B cell (primary cell): Measurements from ENCODE around the gene STUM. TPM values are rescaled to one million over a fixed set of nuclear protein-coding genes. Genes with fewer than 3 reads are reported as not detected.

Source experiments
- ATAC-seq: fragments of 200-7000 bp; cut with Tn5 transposase; one replicate; pipeline ENCODE4 v1.10.0; 2021; ENCODE audit warnings: low read depth, mild to moderate bottlenecking, moderate number of reproducible peaks, moderate library complexity
- CTCF ChIA-PET: fragments of 350-600 bp; sonication (Branson Sonifier 250); formaldehyde crosslinking; loops from one replicate; lab custom pipeline; 2021; ENCODE audit warnings: antibody characterized with exemption, inconsistent platforms; lab: Charles Lee
- POLR2A ChIA-PET: fragments of 350-600 bp; sonication (Branson Sonifier 250); formaldehyde crosslinking; loops from one replicate; lab custom pipeline; 2021; ENCODE audit warnings: antibody characterized with exemption; lab: Charles Lee
- DNase-seq: peaks from one replicate; pipeline ENCODE4 v3.0.0; 2013
- H2AFZ ChIP-seq: 2 replicates; pipeline ENCODE4 v1.6.1; 2012; ENCODE audit warnings: mild to moderate bottlenecking, low read depth, low read length; ENCODE audit not compliant: insufficient read depth, poor library complexity, severe bottlenecking
- H3K27ac ChIP-seq, 2 donors: 1 replicate in 1 of 2; 2 replicates in 1 of 2; pipeline ENCODE4 v1.5.1; 2012 to 2013; ENCODE audit warnings: low read length in 2 of 2, mild to moderate bottlenecking in 2 of 2, moderate library complexity in 1 of 2
- H3K27me3 ChIP-seq, 4 experiments: fragments of 200-600 bp in 1 of 4; sonication (generic) in 1 of 4; replicated peaks in 1 of 4; 1 replicate in 2 of 4; 2 replicates in 2 of 4; pipeline versions ENCODE4 v1.6.1 to v1.7.0; 2013 to 2016; ENCODE audit warnings: low read length in 3 of 4, mild to moderate bottlenecking in 2 of 4, mixed read lengths in 1 of 4, moderate library complexity in 1 of 4; ENCODE audit not compliant: insufficient read depth in 4 of 4, control insufficient read depth in 3 of 4; ENCODE audit errors: control extremely low read depth in 1 of 4
- H3K36me3 ChIP-seq, 2 experiments: replicated peaks in 1 of 2; 1 replicate in 1 of 2; 2 replicates in 1 of 2; pipeline versions ENCODE4 v1.6.1 to v1.7.1; 2013; ENCODE audit warnings: low read length in 1 of 2; ENCODE audit not compliant: insufficient read depth in 2 of 2, control insufficient read depth in 1 of 2; ENCODE audit errors: control extremely low read depth in 1 of 2, extremely low read depth in 1 of 2
- H3K4me1 ChIP-seq, 2 donors: fragments of 200-600 bp in 1 of 2; sonication (generic) in 1 of 2; 1 replicate in 1 of 2; 2 replicates in 1 of 2; pipeline versions ENCODE4 v1.5.1 to v1.6.1; 2013 to 2017; ENCODE audit warnings: low read length in 2 of 2; ENCODE audit not compliant: control insufficient read depth in 2 of 2, insufficient read depth in 2 of 2
- H3K4me2 ChIP-seq: replicated peaks from 2 replicates; pipeline ENCODE3; 2012; ENCODE audit warnings: mild to moderate bottlenecking, low read depth, low read length; ENCODE audit not compliant: poor library complexity, severe bottlenecking
- H3K4me3 ChIP-seq, 5 experiments: fragments of 200-600 bp in 1 of 5; sonication (generic) in 1 of 5; 1 replicate in 3 of 5; 2 replicates in 2 of 5; pipeline versions ENCODE4 v1.5.1 to v1.7.0; 2011 to 2016; ENCODE audit warnings: low read length in 4 of 5, mild to moderate bottlenecking in 4 of 5, low read depth in 2 of 5, control low read depth in 1 of 5, moderate library complexity in 1 of 5; ENCODE audit not compliant: insufficient read depth in 1 of 5; ENCODE audit errors: control extremely low read depth in 1 of 5, extremely low read depth in 1 of 5
- H3K79me2 ChIP-seq: fragments of 200-600 bp; sonication (generic); one replicate; pipeline ENCODE4 v1.6.0; 2016; ENCODE audit warnings: low read length; ENCODE audit not compliant: control insufficient read depth, insufficient read depth
- H3K9ac ChIP-seq: fragments of 200-600 bp; sonication (generic); 2 replicates; pipeline ENCODE4 v1.6.1; 2017; ENCODE audit warnings: mild to moderate bottlenecking, low read length, moderate library complexity
- H3K9me3 ChIP-seq, 3 donors: one replicate each; pipeline versions ENCODE4 v1.6.1 to v1.7.1; 2013; ENCODE audit warnings: low read length in 2 of 3; ENCODE audit not compliant: control insufficient read depth in 2 of 3, insufficient read depth in 1 of 3; ENCODE audit errors: control extremely low read depth in 1 of 3
- H4K20me1 ChIP-seq: 2 replicates; pipeline ENCODE4 v1.6.0; 2012; ENCODE audit warnings: mild to moderate bottlenecking, low read length; ENCODE audit not compliant: insufficient read depth, control insufficient read depth, poor library complexity, severe bottlenecking
- H3K27ac Mint-ChIP-seq: one replicate; pipeline ENCODE4 v1.8.0; 2021; ENCODE audit warnings: mixed read lengths
- H3K27me3 Mint-ChIP-seq: one replicate; pipeline ENCODE4 v1.8.0; 2021; ENCODE audit warnings: mixed read lengths
- H3K4me1 Mint-ChIP-seq: one replicate; pipeline ENCODE4 v1.8.0; 2021; ENCODE audit warnings: mixed read lengths
- H3K4me3 Mint-ChIP-seq: one replicate; pipeline ENCODE4 v1.8.0; 2021; ENCODE audit warnings: mixed read lengths
- H3K9me3 Mint-ChIP-seq: one replicate; pipeline ENCODE4 v1.8.0; 2022; ENCODE audit warnings: mixed read lengths; ENCODE audit not compliant: insufficient read depth
- CTCF ChIP-seq: fragments of 200-600 bp; IDR thresholded peaks from one replicate; pipeline ENCODE4 v1.8.0; 2022; ENCODE audit warnings: antibody characterized with exemption, mild to moderate bottlenecking
- EZH2 ChIP-seq: IDR thresholded peaks from 2 replicates; pipeline ENCODE4 v1.6.1; 2012; ENCODE audit warnings: borderline replicate concordance, low read depth, mild to moderate bottlenecking, moderate library complexity, low read length; ENCODE audit not compliant: insufficient read depth, poor library complexity, severe bottlenecking
- WGBS: methylation state at CpG from one replicate; pipeline ENCODE4 v1.1.5; 2013; ENCODE audit warnings: missing lambda C conversion rate; ENCODE audit not compliant: insufficient coverage; 5-methylcytosine and 5-hydroxymethylcytosine counted together
- intact Hi-C: fragments of 100-400 bp; cut with micrococcal nuclease; formaldehyde crosslinking; loops from one replicate; pipeline ENCODE4 v1.10.0; 2022
- polyA plus RNA-seq: library from polyadenylated mRNA; depleted of rRNA; stranded (reverse); fragments of >200 nt; gene quantifications from 2 replicates; pipeline ENCODE4 v1.2.3, GENCODE V29; 2012
- total RNA-seq, 2 donors: library from RNA; stranded (reverse); fragments of 120-200 nt in 1 of 2; gene quantifications; 1 replicate in 1 of 2; 2 replicates in 1 of 2; pipeline versions ENCODE4 v1.2.3 to v1.2.4, GENCODE V29; 2013 to 2022

Gene STUM
- total and polyA plus RNA-seq, 2 donors (not counting 1 experiment from before 2014, with no cell fraction given), result 0.12 to 0.69 TPM

- peak overlapping the region; percentile 61 for H3K4me2 ChIP-seq
- Mint-ChIP-seq H3K9me3 (no peaks in the 10 kb centered on the region), H3K27me3 (no peaks in the 10 kb centered on the region), H3K4me3 (peak overlapping the region; percentile 87), H3K4me1 (peaks cover 41% of the 10 kb centered on the region), H3K27ac (peak overlapping the region; percentile 95)
- no peaks in the 10 kb centered on the region for H3K9me3 ChIP-seq
- no peak overlapping the region for H3K9ac ChIP-seq
- DNase-seq (no peak), ATAC-seq (no peak)
- peak overlapping the region in 1 of 2 donors; percentile 76 for H3K27ac ChIP-seq
- CTCF ChIA-PET, result interaction anchor here (1.0 to 2.6 kb wide), 7 partner anchors 9 to 176 kb away, joined by 5 to 14 read pairs (median 7); no protein-coding TSS in a partner anchor
- POLR2A ChIA-PET, result interaction anchor here (0.7 kb wide), 2 partner anchors 16 to 50 kb away, joined by 4 read pairs; no protein-coding TSS in a partner anchor
- peaks cover 90% of the 10 kb centered on the region for H3K79me2 ChIP-seq
- TF ChIP-seq CTCF, result no peak
- TF ChIP-seq EZH2, result no peak
- peaks cover 0 to 4% of the 10 kb centered on the region in 2 donors for H3K4me1 ChIP-seq
- H3K4me3 ChIP-seq, result no peak overlapping the region
- no peaks in the 10 kb centered on the region for H3K27me3 ChIP-seq
- peaks cover under 1 to 25% of the 10 kb centered on the region in 2 experiments for H3K36me3 ChIP-seq
- H2AFZ ChIP-seq, result no peak overlapping the region
- peaks cover 22% of the 10 kb centered on the region for H4K20me1 ChIP-seq
- WGBS, result 92% methylated on average over 5 of the region's 6 CpGs
- intact Hi-C loops, result loop anchor here (1.0 kb wide), 2 partner anchors 8 to 10 kb away; no protein-coding TSS in a partner anchor
These were observed 104.0 kb downstream of the STUM start for GRCh38 chr1:226652613-226653012.

- peaks cover 0 to 8% of the 10 kb centered on the region in 2 donors for H3K4me1 ChIP-seq
- no peaks in the 10 kb centered on the region for H3K9me3 Mint-ChIP-seq
- intact Hi-C loops, result loop anchor here (1.0 kb wide), 2 partner anchors 9 kb away; no protein-coding TSS in a partner anchor
- H3K9me3 ChIP-seq, result no peaks in the 10 kb centered on the region
- peaks cover 0 to 18% of the 10 kb centered on the region in 2 experiments for H3K36me3 ChIP-seq
- no peak for TF ChIP-seq CTCF
- TF ChIP-seq EZH2, result no peak
- 31% methylated on average over 11 of the region's 11 CpGs for WGBS
- peak overlapping the region in 1 of 2 donors; percentile 76 for H3K27ac ChIP-seq
- H3K27me3 Mint-ChIP-seq, result no peaks in the 10 kb centered on the region
- H4K20me1 ChIP-seq, result peaks cover 16% of the 10 kb centered on the region
- peak; percentile 82 for DNase-seq
- peak overlapping the region; percentile 61 for H3K4me2 ChIP-seq
- CTCF ChIA-PET, result interaction anchor here (0.7 to 2.6 kb wide), 16 partner anchors 9 to 589 kb away, joined by 3 to 19 read pairs (median 6); no protein-coding TSS in a partner anchor
- peak overlapping the region; percentile 87 for H3K4me3 Mint-ChIP-seq
- H3K79me2 ChIP-seq, result peaks cover 90% of the 10 kb centered on the region
- POLR2A ChIA-PET, result interaction anchor here (0.7 to 1.7 kb wide), 3 partner anchors 9 to 49 kb away, joined by 4 to 10 read pairs (median 7); no protein-coding TSS in a partner anchor
- no peaks in the 10 kb centered on the region for H3K27me3 ChIP-seq
- peak overlapping the region; percentile 15 for H3K9ac ChIP-seq
- ATAC-seq, result peak; percentile 65
- peak overlapping the region in 4 of 5 experiments; percentile 6 to 29 (median 14) for H3K4me3 ChIP-seq
- H2AFZ ChIP-seq, result no peak overlapping the region
- peaks cover 49% of the 10 kb centered on the region for H3K4me1 Mint-ChIP-seq
- peak overlapping the region; percentile 95 for H3K27ac Mint-ChIP-seq
These were observed 104.9 kb downstream of the STUM start for GRCh38 chr1:226653311-226653921.
